Lower lobe of right lung (tissue), 2 donors: Measurements from ENCODE around the gene IL17REL. TPM values are rescaled to one million over a fixed set of nuclear protein-coding genes. Genes with fewer than 3 reads are reported as not detected.

Experiments
- ATAC-seq, 2 donors: fragments of 200-7000 bp; cut with Tn5 transposase; one replicate each; pipeline ENCODE4 v1.9.1; 2020 to 2022; ENCODE audit warnings: mild to moderate bottlenecking in 2 of 2, moderate library complexity in 2 of 2
- DNase-seq: peaks from one replicate; pipeline ENCODE4 v3.0.0-alpha.2; 2020
- H3K27ac ChIP-seq: fragments of 200-600 bp; one replicate; pipeline ENCODE4 v1.8.0; 2022
- H3K27me3 ChIP-seq: fragments of 200-600 bp; one replicate; pipeline ENCODE4 v1.8.0; 2022; ENCODE audit warnings: low read depth
- H3K36me3 ChIP-seq: fragments of 200-600 bp; one replicate; pipeline ENCODE4 v1.8.0; 2022; ENCODE audit warnings: mild to moderate bottlenecking
- H3K4me1 ChIP-seq: fragments of 200-600 bp; one replicate; pipeline ENCODE4 v1.8.0; 2022
- H3K4me3 ChIP-seq: fragments of 200-600 bp; one replicate; pipeline ENCODE4 v1.8.0; 2022; ENCODE audit warnings: mild to moderate bottlenecking
- H3K9me3 ChIP-seq: fragments of 200-600 bp; one replicate; pipeline ENCODE4 v1.8.0; 2022
- intact Hi-C: fragments of 100-400 bp; cut with DNase I; formaldehyde crosslinking; loops from one replicate; pipeline ENCODE4 v1.11.0; 2022
- total RNA-seq: library from RNA; stranded (reverse); fragmentation: NEBNext Ultra II Directional; extraction: Animal tissue kit (Norgen Biotek cat#: 25700); gene quantifications from one replicate; pipeline ENCODE4 v1.2.1, GENCODE V29; 2021
- TF ChIP-seq, protein P1 (sequence below): fragments of 200-600 bp; IDR thresholded peaks from one replicate; pipeline ENCODE4 v1.8.0; 2022; ENCODE audit warnings: antibody characterized with exemption, mild to moderate bottlenecking
- donor health status: DM: no; HTN: yes; CAD: no; lungs with severe emphysema.

The IL17REL gene
- total RNA-seq, 1 donor from 2014 or later: 0.09 TPM

DNA sequence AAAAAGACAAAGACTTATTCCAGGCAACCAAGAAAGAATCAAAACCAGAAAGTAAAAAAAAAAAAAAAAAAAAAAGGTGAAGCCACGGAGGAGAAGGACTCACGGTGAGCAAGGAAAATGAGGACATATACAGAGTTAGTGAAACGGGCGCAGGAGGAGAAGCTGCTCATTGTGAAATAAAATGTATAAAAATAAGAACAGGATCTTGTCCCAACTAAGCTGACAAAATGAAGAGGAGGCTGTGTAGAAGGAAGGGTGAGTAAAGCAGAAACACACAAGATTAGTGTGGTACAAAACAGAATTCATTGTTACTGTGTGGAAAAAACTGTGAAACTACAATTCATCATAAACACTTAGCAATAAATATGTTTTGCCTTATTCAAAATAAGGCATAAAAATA lies 7.6 kb downstream of the IL17REL start:
- ATAC-seq (no peak), DNase-seq (no peak)
- Histone ChIP-seq H3K27ac (no peak overlapping the region), H3K4me3 (no peak overlapping the region), H3K9me3 (no peaks in the 10 kb centered on the region), H3K36me3 (no peaks in the 10 kb centered on the region), H3K27me3 (peaks cover 17% of the 10 kb centered on the region), H3K4me1 (no peaks in the 10 kb centered on the region)
- intact Hi-C loops: no loop called here
- TF ChIP-seq, protein P1, sequence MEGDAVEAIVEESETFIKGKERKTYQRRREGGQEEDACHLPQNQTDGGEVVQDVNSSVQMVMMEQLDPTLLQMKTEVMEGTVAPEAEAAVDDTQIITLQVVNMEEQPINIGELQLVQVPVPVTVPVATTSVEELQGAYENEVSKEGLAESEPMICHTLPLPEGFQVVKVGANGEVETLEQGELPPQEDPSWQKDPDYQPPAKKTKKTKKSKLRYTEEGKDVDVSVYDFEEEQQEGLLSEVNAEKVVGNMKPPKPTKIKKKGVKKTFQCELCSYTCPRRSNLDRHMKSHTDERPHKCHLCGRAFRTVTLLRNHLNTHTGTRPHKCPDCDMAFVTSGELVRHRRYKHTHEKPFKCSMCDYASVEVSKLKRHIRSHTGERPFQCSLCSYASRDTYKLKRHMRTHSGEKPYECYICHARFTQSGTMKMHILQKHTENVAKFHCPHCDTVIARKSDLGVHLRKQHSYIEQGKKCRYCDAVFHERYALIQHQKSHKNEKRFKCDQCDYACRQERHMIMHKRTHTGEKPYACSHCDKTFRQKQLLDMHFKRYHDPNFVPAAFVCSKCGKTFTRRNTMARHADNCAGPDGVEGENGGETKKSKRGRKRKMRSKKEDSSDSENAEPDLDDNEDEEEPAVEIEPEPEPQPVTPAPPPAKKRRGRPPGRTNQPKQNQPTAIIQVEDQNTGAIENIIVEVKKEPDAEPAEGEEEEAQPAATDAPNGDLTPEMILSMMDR: no peak

DNA sequence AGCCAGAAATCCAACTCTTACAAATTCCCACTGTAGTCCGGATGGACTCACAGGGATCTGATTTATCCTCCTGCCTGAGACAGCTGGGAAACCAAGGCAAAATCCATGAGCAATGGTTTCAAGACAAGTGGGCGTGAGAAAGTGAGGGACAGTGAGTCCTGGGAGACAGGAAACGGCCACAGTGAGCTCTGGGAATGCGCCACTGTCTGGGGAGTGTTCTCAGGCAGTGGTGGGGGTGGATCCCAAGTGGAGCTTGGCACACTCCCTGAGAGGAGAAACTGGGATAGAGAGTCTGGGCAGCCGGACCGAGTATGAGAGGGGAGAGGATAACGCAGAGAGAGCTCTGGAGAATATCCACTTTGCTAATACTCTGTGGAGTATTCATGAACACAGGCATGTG lies 9.8 kb downstream of the IL17REL start:
- no peak overlapping the region for H3K27ac ChIP-seq
- intact Hi-C loops: no loop called here
- no peaks in the 10 kb centered on the region for H3K9me3 ChIP-seq
- H3K4me1 ChIP-seq: no peaks in the 10 kb centered on the region
- DNase-seq (no peak), ATAC-seq (no peak)
- no peaks in the 10 kb centered on the region for H3K36me3 ChIP-seq
- H3K4me3 ChIP-seq: no peak overlapping the region
- TF ChIP-seq, protein P1: no peak
- peaks cover 11% of the 10 kb centered on the region for H3K27me3 ChIP-seq

DNA sequence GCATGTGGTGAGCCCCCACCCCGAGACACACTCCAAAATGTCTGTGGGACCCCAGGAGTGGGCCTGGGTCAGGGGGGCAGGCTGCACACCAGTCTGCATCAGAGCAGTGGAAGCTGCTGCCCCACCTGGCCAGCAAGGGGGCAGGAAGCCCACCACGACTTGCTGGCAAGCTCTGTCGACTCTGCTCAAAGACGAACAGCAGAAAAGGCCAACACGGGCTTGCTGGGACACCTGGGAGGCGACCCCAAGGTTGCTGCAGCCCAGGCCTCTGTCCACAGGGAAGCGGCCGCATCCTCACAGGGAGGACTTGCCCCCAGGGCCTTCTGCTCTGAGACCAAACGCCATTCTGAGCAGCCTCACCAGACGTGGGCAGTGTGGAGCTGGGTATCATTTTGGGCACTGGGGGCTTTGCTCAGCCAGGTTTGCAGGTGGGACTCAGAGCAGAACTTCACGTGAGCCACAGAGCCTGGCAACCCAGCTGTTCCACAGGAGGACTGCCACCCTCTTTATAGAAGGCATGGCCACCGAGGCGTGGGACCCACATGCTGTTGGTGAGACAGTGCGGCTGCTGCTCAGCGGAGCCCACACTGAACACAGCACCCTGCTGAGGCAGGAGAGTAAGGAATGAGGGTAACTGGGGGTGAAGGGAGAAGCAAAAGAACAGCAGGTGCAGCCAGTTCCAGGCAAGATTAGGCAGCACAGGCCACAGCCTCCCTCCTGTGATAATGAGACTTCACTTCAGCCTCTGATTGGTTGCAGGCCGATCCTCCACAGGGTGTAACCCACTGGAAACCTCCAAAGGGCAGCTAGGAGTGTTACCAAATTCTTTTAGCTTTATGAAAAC lies 11.0 kb downstream of the IL17REL start:
- DNase-seq (peak; percentile 37), ATAC-seq (no peak)
- intact Hi-C loops: no loop called here
- TF ChIP-seq, protein P1: no peak
- H3K27ac ChIP-seq: no peak overlapping the region
- peaks cover 11% of the 10 kb centered on the region for H3K27me3 ChIP-seq
- no peaks in the 10 kb centered on the region for H3K4me1 ChIP-seq
- no peaks in the 10 kb centered on the region for H3K36me3 ChIP-seq
- no peaks in the 10 kb centered on the region for H3K9me3 ChIP-seq
- no peak overlapping the region for H3K4me3 ChIP-seq

DNA sequence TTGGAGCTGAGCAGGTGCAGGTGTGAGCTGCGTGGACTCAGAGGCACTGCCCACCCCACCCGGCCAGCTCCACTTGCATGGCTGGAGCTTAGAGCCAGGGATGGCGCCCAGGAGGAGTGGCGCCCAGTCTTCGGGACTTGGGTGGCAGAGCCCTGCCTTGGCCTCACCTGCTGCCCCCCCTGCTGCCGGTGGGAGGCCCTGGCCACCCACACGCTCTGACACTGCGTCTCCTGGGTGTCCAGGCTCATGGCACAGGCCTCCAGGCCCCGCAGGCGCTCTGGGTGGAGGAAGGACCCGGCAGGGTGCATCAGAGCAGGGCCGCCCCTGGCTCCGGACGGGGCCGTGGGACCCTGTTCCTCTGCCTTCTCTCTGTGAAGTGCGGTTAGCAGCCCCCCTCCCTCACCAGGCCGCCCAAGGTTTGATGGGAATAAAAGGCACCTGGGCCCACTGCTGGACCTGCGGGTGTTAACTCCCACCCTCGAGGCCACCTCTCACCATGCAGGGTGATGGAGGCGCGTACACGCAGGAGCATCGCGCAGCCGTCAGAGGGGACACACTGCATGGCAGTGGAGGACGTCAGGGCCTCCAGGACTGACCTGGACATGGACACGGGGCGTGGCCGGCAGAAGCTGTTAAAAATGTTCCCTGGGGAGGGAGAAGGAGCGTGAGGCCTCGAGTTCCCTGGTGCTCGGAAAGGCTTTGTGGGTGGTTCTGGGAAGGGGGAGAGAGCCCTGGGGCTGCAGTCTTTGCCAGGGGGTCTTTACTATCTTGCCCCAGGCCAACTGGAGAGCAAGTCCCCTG lies 11.8 kb downstream of the IL17REL start:
- intact Hi-C loops: no loop called here
- DNase-seq: peak; percentile 39

DNA sequence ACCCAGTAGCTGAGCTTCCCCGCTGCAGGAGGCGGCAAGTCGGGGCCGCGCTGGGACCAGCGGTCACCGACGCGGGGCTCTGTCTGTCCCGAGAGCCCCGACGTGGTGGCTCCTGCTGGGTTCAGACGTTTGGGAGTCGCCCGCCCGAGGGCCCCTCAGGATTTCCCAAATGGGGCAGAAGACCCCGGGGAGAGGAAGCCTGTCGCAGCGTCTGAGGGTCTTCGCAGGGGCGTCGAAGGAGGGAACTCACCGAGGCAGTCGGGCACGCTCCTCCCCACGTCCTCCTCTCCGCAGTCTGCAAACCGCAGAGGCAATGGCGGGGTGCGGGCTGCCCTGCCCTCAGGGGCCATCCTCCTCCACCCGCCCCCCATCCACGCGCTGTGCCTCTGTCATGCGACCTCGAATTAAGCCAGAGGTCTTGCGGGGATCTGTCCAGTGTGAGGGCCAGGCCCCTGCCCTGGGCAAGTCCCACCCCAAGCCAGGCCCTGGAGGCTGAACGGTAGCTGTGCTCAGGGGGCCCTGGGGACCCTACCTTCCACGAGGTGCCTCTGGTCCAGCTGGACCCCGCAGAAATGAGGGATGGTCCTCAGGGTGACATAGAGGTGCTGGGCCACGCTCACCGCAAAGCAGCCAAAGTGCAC lies 12.5 kb downstream of the IL17REL start:
- H3K27ac ChIP-seq: no peak overlapping the region
- H3K4me1 ChIP-seq: no peaks in the 10 kb centered on the region
- DNase-seq (peak; percentile 49), ATAC-seq (peak; percentile 7 to 18)
- H3K9me3 ChIP-seq: no peaks in the 10 kb centered on the region
- H3K36me3 ChIP-seq: no peaks in the 10 kb centered on the region
- TF ChIP-seq, protein P1: no peak
- intact Hi-C loops: no loop called here
- peak overlapping the region; percentile 23 for H3K4me3 ChIP-seq
- H3K27me3 ChIP-seq: peaks cover 11% of the 10 kb centered on the region

More for the DNA sequence above, 11.8 kb downstream of the IL17REL start:
- no peaks in the 10 kb centered on the region for H3K9me3 ChIP-seq
- no peak overlapping the region for H3K27ac ChIP-seq
- TF ChIP-seq, protein P1: no peak
- no peak overlapping the region for H3K4me3 ChIP-seq
- H3K36me3 ChIP-seq: no peaks in the 10 kb centered on the region
- ATAC-seq: no peak
- H3K4me1 ChIP-seq: no peaks in the 10 kb centered on the region
- peaks cover 11% of the 10 kb centered on the region for H3K27me3 ChIP-seq
